Measurements from ENCODE around the gene MYOF.
"Not testable (repeated sequence)": the region's sequence is repeated elsewhere in the genome, so short reads cannot be mapped to it uniquely, and the experiment has no call there.

Gene MYOF

GRCh38 chr10:93342921-93343320, 139.2 kb downstream of the MYOF start:
- no peak for DNase-seq

GRCh38 chr10:93342366-93342765, 139.8 kb downstream of the MYOF start:
- no peak for DNase-seq

DNA sequence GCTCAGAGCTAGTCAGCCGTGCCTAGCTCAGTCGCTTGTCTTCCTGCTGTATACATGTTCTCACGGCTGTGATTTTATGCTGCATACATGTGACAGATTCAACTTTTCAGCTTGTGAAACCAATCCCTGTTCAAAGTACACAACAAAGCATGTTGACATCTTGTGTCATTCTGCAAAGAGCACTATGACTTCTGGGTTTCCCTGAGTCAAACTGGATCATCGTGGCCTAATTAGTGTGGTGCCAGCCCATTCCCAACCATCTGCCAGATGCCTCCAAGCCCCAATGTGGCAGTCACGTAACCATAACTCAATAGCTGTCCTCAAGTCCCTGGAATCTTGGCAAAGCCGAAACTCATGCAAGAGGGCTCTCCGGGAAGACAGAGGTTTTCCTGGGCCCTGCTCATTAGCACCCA, 144.8 kb downstream of the MYOF start:
- DNase-seq, result no peak

DNA sequence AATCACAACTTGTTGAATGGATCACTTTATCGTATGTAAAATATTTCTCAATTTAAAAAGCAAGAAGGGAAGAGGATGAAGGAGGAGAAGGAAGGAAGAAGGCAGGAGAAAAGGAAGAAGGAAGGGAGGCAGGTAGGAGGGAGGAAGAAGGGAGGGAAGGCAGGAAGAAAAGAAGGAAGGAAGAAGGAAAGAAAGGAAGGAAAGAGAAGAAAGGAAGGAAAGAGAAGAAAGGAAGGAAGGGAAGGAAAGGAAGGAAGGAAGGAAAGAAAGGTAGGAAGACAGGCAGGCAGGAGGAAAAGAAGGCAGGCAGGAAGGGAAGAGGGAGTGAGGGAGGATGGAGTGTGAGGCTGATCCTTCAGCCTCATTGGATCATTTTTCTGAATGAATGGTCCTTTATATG, 145.5 kb downstream of the MYOF start:
- DNase-seq, result no peak

- DNase-seq, result no peak
These were observed 146.0 kb downstream of the MYOF start for GRCh38 chr10:93336110-93336509.

DNA sequence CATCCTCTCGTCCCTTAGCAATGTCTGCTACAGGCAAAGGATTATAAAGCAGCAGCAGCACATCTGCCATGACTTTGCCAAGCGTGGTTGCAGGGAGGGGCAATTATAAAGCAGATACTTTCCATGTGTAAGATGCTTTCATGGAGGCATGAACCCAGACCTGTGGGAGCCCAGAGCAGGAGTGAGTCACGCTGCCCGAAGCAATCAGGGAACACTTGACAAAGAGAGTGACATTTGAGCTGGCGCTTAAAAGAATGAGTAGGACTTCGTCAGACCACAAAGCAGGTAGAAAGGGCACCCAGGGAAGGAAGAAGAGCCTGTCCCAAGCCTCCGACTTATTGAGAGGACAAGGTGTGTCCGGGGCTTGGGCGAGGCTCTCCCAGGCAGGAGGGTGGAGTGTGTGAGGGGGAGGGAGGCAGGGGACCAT, 147.2 kb downstream of the MYOF start:
- no peak for DNase-seq

- no peak for DNase-seq
These were observed 148.0 kb downstream of the MYOF start for GRCh38 chr10:93334181-93334580.

DNA sequence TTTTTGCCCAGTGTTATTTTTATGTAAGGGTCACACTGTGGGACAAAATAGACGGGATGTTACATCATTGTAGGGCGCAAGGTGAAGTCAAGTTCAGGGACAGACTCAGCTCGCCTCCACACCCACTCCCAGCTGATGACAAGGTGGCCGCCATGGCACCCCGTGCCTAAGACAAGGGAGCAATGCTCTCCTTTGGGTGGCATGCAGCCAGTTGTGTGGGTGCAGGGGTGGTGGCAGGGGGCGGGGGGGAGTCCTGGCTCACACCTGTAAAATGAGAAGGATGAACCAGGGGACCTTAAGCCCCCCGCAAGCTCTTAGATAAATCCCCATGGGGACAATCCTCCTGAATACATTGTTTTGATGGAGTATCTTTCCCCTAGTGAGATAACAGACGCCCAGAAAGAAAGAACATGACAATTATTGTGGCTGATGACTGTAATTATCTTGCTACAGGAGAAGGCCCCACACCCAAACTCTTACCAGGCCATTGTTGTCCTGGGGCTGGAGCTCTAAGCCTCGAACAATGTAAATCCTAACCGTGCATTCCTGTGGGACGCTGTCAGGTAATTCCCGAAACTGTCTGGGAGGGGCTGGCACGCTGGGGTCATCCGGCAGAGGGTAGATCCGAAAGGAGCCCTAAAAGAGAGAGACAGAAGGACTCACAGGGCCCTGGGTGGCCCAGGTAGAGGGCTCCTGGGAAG, 148.7 kb downstream of the MYOF start:
- DNase-seq, result no peak

DNA sequence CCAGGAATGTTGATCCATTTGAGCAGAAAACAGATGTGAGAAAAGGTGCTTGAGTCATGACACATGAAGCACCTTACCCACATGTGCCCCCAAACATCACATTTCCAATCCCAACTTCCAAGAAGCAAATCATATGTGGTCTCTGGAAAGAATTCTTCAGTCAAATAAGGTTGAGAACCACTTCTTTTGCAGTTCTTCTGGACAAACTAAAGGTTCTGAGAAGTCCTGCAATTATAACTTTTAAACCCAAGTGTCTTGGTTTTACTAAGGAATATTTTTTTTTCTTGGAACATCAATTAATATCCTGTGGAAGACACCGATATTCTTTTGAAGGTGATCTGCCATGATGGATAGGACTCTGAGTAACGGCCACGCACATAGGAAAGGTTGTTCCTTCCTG, 151.3 kb downstream of the MYOF start:
- no peak for DNase-seq

DNA sequence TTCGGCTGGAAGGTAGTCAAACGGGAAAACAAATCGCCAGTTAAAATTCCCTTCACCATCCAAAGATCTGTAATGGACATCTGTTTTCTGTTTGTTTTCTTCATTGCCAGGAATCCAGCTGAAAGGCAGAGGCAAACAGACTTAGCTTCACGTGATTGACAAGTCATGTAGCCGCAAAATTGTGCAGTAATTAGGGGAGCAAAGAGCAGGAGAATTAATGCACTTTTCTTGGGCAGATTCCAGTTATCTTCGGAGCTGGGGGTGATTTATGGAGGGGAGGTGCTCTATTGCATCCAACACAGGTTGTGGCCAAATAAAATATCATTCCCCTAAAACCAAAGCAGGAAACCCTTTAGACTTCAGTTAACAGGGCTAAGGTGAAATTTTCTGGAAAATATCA, 162.2 kb downstream of the MYOF start:
- DNase-seq, result no peak

DNA sequence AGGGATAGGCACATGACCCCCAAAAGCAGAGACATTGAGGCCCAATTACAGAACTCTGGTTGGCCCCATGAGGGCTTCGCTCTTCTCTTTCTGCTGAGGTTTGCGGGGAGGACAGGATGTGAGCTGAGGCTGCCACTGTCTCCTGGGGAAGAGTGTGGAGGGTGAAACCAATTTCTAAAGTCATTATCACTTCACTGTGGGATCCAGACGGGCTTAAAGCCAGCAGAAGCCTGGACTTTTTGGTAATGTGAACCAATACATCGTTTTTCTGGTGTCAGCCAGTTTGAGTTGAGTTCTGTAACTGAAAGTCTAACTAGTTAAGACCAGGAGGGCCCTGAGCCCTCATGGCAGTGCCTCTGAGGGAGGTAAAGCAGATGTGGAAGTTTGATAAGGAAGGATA, 163.0 kb downstream of the MYOF start:
- no peak for DNase-seq

GRCh38 chr10:93315246-93315645, 166.9 kb downstream of the MYOF start:
- no peak for DNase-seq

DNA sequence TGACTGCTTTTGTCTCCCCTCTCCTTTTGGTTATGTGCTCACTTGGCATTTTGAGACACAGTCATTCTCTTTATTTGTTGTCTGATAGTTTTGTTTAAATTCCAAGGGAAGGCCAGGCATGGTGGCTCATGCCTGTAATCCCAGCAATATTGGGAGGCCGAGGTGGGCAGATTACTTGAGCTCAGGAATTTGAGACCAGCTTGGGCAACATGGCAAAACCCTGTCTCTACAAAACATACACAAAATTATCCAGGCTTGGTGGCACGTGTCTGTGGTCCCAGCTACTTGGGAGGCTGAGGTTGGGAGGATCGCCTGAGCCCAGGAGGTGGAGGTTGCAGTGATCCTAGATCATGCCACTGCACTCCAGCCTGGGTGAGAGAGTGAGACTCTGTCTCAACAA, 167.5 kb downstream of the MYOF start:
- not testable (repeated sequence) for DNase-seq

DNA sequence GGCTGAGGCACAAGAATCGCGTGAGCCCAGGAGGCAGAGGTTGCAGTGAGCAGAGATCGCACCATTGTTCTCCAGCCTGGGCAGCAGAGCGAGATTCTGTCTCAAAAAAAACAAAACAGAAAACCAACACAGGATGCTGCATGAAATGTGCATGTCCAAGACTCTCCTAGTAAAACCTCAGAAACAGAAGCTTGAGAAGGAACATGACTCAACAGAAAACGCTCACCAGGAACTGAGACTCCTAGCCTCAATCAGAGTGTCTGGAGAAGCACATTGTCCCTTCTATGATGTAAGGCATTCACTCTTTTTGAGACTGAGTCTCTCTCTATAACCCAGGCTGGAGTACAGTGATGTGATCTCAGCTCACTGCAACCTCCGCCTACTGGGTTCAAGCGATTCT, 168.3 kb downstream of the MYOF start:
- DNase-seq, result no peak

- DNase-seq, result no peak
These were observed 173.1 kb downstream of the MYOF start for GRCh38 chr10:93309062-93309461.

GRCh38 chr10:93305122-93305521, 177.0 kb downstream of the MYOF start:
- no peak for DNase-seq

- no peak for DNase-seq
These were observed 181.2 kb downstream of the MYOF start for GRCh38 chr10:93300981-93301380.

DNA sequence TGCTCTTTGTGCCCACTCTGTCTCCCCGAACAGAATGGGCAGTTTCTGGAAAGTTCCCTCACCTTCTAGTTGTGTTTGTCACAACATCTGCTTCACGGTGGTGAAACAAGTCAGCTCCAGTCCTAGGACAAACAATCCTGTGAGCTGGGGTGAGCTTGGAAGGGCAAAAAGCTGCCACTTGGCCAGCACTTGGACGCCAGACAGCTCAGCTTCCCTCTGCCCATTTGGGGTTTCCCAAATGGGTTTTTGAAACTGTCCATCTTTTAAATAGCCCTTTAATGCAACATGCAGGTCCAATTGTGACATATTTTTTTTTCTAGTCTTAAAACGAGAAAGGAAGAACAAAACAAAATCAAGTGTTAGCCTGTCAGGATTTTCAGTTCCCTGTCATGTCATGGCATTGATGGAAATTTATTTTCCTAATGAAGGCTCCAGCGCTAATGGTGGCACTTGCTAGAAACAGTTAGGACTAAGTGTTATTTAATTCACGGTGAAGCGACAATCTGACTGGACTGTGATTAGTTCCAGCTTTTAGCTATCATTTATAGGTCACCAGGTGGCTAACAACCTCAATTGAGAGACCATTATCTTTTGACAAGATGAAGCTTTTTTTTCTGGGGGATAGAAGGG, 181.7 kb downstream of the MYOF start:
- no peak for DNase-seq

DNA sequence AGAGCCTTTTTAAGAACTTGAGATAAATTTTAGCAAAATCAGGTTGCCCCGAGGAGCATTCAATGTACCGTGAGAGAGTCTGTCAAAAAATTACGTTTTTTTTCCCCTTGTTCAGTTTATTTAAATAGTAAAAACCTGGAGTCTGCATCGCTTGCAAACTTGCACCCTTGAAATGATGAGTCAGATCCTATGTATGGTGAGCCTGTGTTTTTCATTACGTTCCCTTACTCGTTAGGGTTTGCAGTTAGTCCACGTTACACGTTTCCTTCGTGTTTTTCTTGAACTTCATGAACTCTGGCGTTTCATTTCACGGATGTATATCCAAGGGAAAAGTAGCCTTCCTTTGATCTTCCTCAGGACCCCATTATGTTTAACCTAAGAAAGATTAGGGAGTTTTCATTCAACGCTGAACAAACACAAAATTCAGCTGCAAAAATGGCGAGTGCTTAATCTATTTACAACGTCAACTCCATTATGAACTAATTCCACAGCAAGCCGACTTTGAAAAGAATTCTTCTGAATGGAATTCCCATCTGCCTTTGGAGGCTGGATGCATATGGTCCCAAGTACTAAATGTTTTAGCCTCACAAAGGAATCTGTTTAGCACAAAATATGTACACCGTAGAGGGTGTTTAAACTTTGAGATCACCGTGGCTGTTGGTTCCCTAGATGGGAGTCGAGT, 182.4 kb downstream of the MYOF start:
- DNase-seq, result no peak

DNA sequence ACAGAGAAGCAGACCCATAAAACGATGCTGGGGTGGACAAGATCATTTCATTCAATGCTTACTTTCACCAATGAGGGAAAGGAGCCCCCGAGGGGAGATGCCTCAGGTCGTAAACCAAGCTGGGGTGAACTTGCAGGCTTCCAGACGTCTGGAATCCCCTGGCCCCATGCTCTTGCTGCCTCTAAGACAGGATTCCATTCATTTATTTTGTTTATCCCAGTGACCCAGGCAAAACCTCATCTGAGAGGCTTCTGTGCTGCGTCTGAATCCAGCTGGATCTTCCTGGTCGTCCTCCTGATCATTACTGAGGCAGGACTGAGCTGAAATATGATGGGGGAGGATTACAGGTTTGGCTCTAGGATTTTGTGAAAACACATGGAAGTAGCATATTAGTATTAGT, 182.9 kb downstream of the MYOF start:
- DNase-seq, result no peak

GRCh38 chr10:93296151-93296550, 186.0 kb downstream of the MYOF start:
- DNase-seq, result no peak

DNA sequence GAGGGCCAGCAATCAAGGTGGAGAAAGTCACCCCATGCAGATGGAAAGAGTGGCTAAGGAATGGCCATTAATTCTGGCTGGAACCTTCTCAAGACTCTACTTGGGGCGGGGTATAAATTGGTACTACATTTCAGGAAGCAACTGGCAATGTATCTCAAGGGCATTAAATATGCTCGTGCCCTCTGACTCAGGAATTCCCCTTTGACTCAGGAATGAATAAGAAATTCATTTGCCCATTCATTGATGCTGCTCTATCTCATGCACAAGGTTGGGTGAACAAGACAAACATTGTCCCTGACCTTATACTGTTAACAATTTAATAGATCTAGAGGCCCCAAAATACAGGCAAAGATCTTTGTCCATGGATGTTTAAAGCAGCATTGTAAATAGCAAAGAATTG, 188.1 kb downstream of the MYOF start:
- no peak for DNase-seq

- DNase-seq, result no peak
These were observed 191.3 kb downstream of the MYOF start for GRCh38 chr10:93290661-93291354.

All from activated gamma-delta T cell treated with Interleukin-2 at 50 U/mL for 16 hours (primary cell).